Kidney (tissue), 14 donors: Measurements from ENCODE around the gene INSYN2B. TPM values are rescaled to one million over a fixed set of nuclear protein-coding genes. Genes with fewer than 3 reads are reported as not detected.

Experiments
- DNase-seq, 5 donors: peaks; one replicate each; pipeline ENCODE4 v3.0.0-alpha.2; 2013 to 2020
- FAIRE-seq: peaks from 2 replicates; lab custom pipeline; 2012; peaks lifted over from hg19 to GRCh38; lab: Jason Lieb, UNC
- H3K27ac ChIP-seq, 2 donors: one replicate each; pipeline ENCODE4 v1.7.0; 2013; ENCODE audit warnings: low read depth in 2 of 2, low read length in 2 of 2, inconsistent platforms in 1 of 2
- H3K27me3 ChIP-seq: one replicate; pipeline ENCODE4 v1.7.1; 2013; ENCODE audit warnings: low read length, inconsistent platforms; ENCODE audit not compliant: control insufficient read depth, insufficient read depth
- H3K36me3 ChIP-seq, 3 donors: one replicate each; pipeline versions ENCODE4 v1.7.0 to v1.7.1; 2013; ENCODE audit warnings: low read length in 3 of 3, control low read depth in 1 of 3, inconsistent platforms in 1 of 3; ENCODE audit not compliant: insufficient read depth in 3 of 3, control insufficient read depth in 2 of 3
- H3K4me1 ChIP-seq, 3 donors: one replicate each; pipeline versions ENCODE4 v1.7.0 to v1.7.1; 2013; ENCODE audit warnings: low read length in 3 of 3, inconsistent platforms in 1 of 3, low read depth in 1 of 3; ENCODE audit not compliant: control insufficient read depth in 2 of 3, insufficient read depth in 2 of 3
- H3K4me3 ChIP-seq, 3 donors: one replicate each; pipeline versions ENCODE4 v1.7.0 to v1.8.1; 2013; ENCODE audit warnings: low read length in 3 of 3, control low read depth in 1 of 3, inconsistent platforms in 1 of 3
- H3K9ac ChIP-seq, 3 donors: one replicate each; pipeline versions ENCODE4 v1.7.0 to v1.7.1; 2013; ENCODE audit warnings: low read length in 3 of 3, control low read depth in 1 of 3, inconsistent platforms in 1 of 3
- H3K9me3 ChIP-seq, 3 donors: one replicate each; pipeline versions ENCODE4 v1.7.0 to v1.7.1; 2013; ENCODE audit warnings: low read length in 3 of 3, control low read depth in 1 of 3, inconsistent platforms in 1 of 3; ENCODE audit not compliant: control insufficient read depth in 2 of 3, insufficient read depth in 1 of 3
- CTCF ChIP-seq: IDR thresholded peaks from 3 replicates; pipeline ENCODE4 v1.5.1; 2012; ENCODE audit warnings: mild to moderate bottlenecking, moderate library complexity, borderline replicate concordance; ENCODE audit not compliant: insufficient read depth; ENCODE audit errors: extremely low read depth
- intact Hi-C: fragments of 100-400 bp; cut with DNase I; formaldehyde crosslinking; loops from one replicate; pipeline ENCODE4 v1.11.1; 2022
- polyA plus RNA-seq: library from polyadenylated mRNA; stranded (reverse); fragments of 350-450 nt; fragmentation: Illumina TruSeq; extraction: RNeasy Lipid Tissue Mini Kit (QIAGEN cat#74804); gene quantifications from one replicate; pipeline ENCODE4 v1.2.3, GENCODE V29; 2014; ENCODE audit warnings: low read depth, low replicate concordance; ENCODE audit not compliant: insufficient read depth
- total RNA-seq: library from RNA; stranded (reverse); fragmentation: NEBNext Ultra II Directional; extraction: Animal tissue kit (Norgen Biotek cat#: 25700); gene quantifications from one replicate; pipeline ENCODE4 v1.2.1, GENCODE V29; 2021
- donor health status: control.
- donor health status: control.
- donor health status: control.
- donor health status: control.
- donor health status: control.
- donor health status: DM: yes; HTN: yes; CAD: no.
- donor health status: Normal renal cell carcinoma (clear cell type).

INSYN2B gene
- total and polyA plus RNA-seq, 2 donors from 2014 or later, result 0.28 TPM; not detected in 1

GRCh38 chr5:169864483-169864882 is 115.8 kb downstream of the INSYN2B start:
- Histone ChIP-seq H3K27me3 (no peaks in the 10 kb centered on the region), H3K27ac (no peak overlapping the region), H3K9ac (no peak overlapping the region), H3K36me3 (no peaks in the 10 kb centered on the region), H3K9me3 (no peaks in the 10 kb centered on the region), H3K4me3 (no peak overlapping the region), H3K4me1 (no peaks in the 10 kb centered on the region)
- TF ChIP-seq CTCF, result no peak
- intact Hi-C loops, result no loop called here
- DNase-seq, result no peak
- FAIRE-seq, result no peak

- Histone ChIP-seq H3K27ac (no peak overlapping the region), H3K4me3 (no peak overlapping the region), H3K9ac (no peak overlapping the region), H3K27me3 (no peaks in the 10 kb centered on the region), H3K4me1 (no peaks in the 10 kb centered on the region), H3K9me3 (no peaks in the 10 kb centered on the region), H3K36me3 (no peaks in the 10 kb centered on the region)
- intact Hi-C loops, result no loop called here
- FAIRE-seq (no peak), DNase-seq (no peak)
- no peak for TF ChIP-seq CTCF
Observed at GRCh38 chr5:169862391-169862811, 117.9 kb downstream of the INSYN2B start.

- Histone ChIP-seq H3K36me3 (no peaks in the 10 kb centered on the region), H3K9ac (no peak overlapping the region), H3K4me3 (no peak overlapping the region), H3K27me3 (no peaks in the 10 kb centered on the region), H3K27ac (no peak overlapping the region), H3K9me3 (no peaks in the 10 kb centered on the region), H3K4me1 (no peaks in the 10 kb centered on the region)
- FAIRE-seq, result no peak
- intact Hi-C loops, result no loop called here
- no peak for DNase-seq
- TF ChIP-seq CTCF, result no peak
Observed at GRCh38 chr5:169861934-169862333, 118.4 kb downstream of the INSYN2B start.

GRCh38 chr5:169861433-169861832 is 118.9 kb downstream of the INSYN2B start:
- no peaks in the 10 kb centered on the region for H3K27me3 ChIP-seq
- H3K27ac ChIP-seq, result no peak overlapping the region
- no peak for FAIRE-seq
- no peak overlapping the region for H3K4me3 ChIP-seq
- no peak for DNase-seq
- intact Hi-C loops, result no loop called here
- H3K36me3 ChIP-seq, result no peaks in the 10 kb centered on the region
- TF ChIP-seq CTCF, result no peak
- H3K4me1 ChIP-seq, result no peaks in the 10 kb centered on the region
- no peaks in the 10 kb centered on the region for H3K9me3 ChIP-seq
- no peak overlapping the region for H3K9ac ChIP-seq
